Measurements from ENCODE around the gene CST6. TPM values are rescaled to one million over a fixed set of nuclear protein-coding genes. Genes with fewer than 3 reads are reported as not detected.

The CST6 gene
- not detected for polyA plus RNA-seq (2012; ENCODE audit: insufficient read depth, insufficient read length, low read depth)

DNA sequence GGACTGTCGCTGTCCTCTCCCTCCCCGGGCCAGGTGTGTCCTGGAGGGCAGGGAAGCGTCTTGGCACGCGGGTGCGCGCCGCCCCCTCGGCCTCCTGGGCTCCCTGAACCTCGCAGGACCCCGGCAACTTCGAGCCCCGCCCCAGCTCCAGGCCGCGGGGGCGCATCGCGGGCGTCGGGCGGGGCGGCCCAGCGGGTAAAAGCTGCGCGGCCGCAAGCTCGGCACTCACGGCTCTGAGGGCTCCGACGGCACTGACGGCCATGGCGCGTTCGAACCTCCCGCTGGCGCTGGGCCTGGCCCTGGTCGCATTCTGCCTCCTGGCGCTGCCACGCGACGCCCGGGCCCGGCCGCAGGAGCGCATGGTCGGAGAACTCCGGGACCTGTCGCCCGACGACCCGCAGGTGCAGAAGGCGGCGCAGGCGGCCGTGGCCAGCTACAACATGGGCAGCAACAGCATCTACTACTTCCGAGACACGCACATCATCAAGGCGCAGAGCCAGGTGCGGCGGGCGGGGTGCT, at the start of gene CST6:
Gene CST6, plus strand, starts transcription at position 224 of the 519 bp plus-strand sequence. Its CDS starts 37 bp downstream, at position 261.
- TF ChIP-seq, protein P1, sequence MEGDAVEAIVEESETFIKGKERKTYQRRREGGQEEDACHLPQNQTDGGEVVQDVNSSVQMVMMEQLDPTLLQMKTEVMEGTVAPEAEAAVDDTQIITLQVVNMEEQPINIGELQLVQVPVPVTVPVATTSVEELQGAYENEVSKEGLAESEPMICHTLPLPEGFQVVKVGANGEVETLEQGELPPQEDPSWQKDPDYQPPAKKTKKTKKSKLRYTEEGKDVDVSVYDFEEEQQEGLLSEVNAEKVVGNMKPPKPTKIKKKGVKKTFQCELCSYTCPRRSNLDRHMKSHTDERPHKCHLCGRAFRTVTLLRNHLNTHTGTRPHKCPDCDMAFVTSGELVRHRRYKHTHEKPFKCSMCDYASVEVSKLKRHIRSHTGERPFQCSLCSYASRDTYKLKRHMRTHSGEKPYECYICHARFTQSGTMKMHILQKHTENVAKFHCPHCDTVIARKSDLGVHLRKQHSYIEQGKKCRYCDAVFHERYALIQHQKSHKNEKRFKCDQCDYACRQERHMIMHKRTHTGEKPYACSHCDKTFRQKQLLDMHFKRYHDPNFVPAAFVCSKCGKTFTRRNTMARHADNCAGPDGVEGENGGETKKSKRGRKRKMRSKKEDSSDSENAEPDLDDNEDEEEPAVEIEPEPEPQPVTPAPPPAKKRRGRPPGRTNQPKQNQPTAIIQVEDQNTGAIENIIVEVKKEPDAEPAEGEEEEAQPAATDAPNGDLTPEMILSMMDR (IDR thresholded peaks at IDR 0.05; ENCODE audit: low read depth, low read length): no peak
- Histone ChIP-seq H3K4me1 (no peaks in the 10 kb centered on the region; the same call in 1 of the 2 replicates), H3K27me3 (peaks cover 21% of the 10 kb centered on the region), H3K4me3 (ENCODE audit: low read depth, low read length) (no peak within 1 kb of the TSS), H3K9me3 (no peaks in the 10 kb centered on the region), H3K36me3 (no peaks in the 10 kb centered on the region)
- DNase-seq: no peak

DNA sequence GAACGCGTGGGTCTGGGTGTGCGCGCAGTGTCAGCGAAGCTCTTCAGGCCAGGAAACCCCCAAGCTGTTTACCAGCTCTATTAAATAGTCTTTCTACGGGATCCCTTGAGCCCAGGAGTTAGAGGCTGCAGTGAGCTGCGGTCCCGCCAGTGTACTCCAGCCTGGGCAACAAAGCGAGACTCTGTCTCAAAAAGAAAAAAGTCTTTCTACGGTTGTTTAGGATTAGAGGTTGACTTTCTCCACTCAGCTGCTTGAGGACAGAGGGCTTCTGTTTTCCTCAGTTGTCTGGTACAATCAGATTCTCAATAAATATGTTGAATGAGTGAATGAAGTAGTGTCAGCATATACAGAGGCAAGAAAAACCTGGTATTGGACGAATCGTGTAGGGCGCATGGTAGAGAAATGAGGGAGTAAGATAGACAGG, 49.7 kb upstream of the CST6 start:
- Histone ChIP-seq H3K4me3 (ENCODE audit: low read depth, low read length) (peak overlapping the region; percentile 94), H3K4me1 (no peaks in the 10 kb centered on the region), H3K9me3 (no peaks in the 10 kb centered on the region), H3K27me3 (no peaks in the 10 kb centered on the region), H3K36me3 (peaks cover 35% of the 10 kb centered on the region)
- no peak for DNase-seq
- TF ChIP-seq, protein P1 (IDR thresholded peaks at IDR 0.05; ENCODE audit: low read depth, low read length): no peak

DNA sequence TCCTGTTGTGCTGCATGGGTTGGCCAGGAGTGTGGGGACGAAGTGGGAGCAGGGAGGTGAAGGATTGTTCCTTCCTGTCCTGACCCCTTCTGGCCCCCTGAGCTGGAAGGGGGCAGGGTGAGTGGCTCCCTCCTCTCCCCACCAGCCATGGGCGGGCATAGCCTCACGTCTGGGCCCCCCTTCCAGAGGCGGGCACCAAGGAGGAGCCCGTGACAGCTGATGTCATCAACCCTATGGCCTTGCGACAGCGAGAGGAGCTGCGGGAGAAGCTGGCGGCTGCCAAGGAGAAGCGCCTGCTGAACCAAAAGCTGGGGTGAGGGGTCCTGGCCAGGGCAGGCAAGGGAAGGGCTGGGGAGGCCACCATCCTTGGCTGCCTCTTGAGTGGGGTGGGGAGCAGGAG, 46.9 kb upstream of the CST6 start:
- H3K4me3 ChIP-seq (ENCODE audit: low read depth, low read length): no peak overlapping the region
- H3K27me3 ChIP-seq: no peaks in the 10 kb centered on the region
- H3K36me3 ChIP-seq: peaks cover 53% of the 10 kb centered on the region
- TF ChIP-seq, protein P1 (IDR thresholded peaks at IDR 0.05; ENCODE audit: low read depth, low read length): no peak
- no peaks in the 10 kb centered on the region for H3K4me1 ChIP-seq
- DNase-seq: no peak
- H3K9me3 ChIP-seq: no peaks in the 10 kb centered on the region

DNA sequence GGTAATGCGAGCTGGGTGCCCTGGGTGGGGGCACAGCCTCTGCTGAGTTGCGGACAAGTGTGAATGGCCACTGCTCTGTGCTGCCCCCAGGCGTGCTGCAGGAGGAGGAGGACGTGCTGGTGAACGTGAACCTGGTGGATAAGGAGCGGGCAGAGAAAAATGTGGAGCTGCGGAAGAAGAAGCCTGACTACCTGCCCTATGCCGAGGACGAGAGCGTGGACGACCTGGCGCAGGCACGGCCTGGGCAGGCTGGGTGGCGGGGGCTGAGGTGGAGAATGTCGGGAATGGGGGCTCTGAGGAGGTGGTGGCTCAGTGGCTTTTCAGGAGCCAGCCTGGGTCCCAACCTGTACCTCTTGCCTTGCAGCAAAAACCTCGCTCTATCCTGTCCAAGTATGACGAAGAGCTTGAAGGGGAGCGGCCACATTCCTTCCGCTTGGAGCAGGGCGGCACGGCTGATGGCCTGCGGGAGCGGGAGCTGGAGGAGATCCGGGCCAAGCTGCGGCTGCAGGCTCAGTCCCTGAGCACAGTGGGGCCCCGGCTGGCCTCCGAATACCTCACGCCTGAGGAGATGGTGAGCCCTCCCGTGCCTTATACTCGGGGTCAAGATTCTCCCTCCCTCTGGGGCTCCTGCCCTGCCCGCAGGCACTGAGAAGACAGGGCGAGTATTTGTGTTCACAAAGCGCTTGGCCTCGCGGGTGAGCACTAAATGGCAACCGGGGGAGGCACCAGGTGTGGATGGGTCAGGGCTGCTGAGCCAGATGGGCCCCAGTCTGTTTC, 45.6 kb upstream of the CST6 start:
- no peak overlapping the region for H3K4me3 ChIP-seq (ENCODE audit: low read depth, low read length)
- DNase-seq: no peak
- H3K27me3 ChIP-seq: no peaks in the 10 kb centered on the region
- TF ChIP-seq, protein P1 (IDR thresholded peaks at IDR 0.05; ENCODE audit: low read depth, low read length): no peak
- H3K9me3 ChIP-seq: no peaks in the 10 kb centered on the region
- H3K4me1 ChIP-seq: no peaks in the 10 kb centered on the region
- peaks cover 53% of the 10 kb centered on the region for H3K36me3 ChIP-seq

DNA sequence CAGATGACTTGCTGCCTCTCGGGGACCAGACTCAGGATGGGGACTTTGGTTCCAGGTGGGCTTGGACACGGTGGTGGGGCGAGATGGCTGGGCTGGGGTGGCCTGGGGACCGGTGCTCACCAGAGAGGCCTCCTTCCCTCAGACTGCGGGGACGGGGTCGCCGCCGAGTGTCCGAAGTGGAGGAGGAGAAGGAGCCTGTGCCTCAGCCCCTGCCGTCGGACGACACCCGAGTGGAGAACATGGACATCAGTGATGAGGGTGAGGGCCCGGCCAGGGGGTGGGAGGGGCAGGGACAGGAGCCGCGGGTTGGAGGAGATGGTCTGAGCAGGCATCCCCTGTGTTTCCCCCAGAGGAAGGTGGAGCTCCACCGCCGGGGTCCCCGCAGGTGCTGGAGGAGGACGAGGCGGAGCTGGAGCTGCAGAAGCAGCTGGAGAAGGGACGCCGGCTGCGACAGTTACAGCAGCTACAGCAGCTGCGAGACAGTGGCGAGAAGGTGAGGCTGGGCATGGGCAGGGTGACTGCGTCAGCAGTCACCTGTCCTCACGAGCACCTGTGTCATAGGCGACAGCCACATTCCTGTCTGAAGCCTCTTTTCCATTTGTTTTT, 44.4 kb upstream of the CST6 start:
- no peaks in the 10 kb centered on the region for H3K9me3 ChIP-seq
- DNase-seq: no peak
- TF ChIP-seq, protein P1 (IDR thresholded peaks at IDR 0.05; ENCODE audit: low read depth, low read length): no peak
- peaks cover 53% of the 10 kb centered on the region for H3K36me3 ChIP-seq
- no peaks in the 10 kb centered on the region for H3K4me1 ChIP-seq
- H3K4me3 ChIP-seq (ENCODE audit: low read depth, low read length): no peak overlapping the region
- H3K27me3 ChIP-seq: no peaks in the 10 kb centered on the region
